Measurements from ENCODE around the gene ACTR6. TPM values are rescaled to one million over a fixed set of nuclear protein-coding genes. Genes with fewer than 3 reads are reported as not detected.

ACTR6 gene
- total and polyA plus RNA-seq, 9 of the 15 experiments (the other 6 are each of a cell fraction or from before 2014, with no cell fraction given) = 26.1 to 109 (median 70.9) TPM

- TF ChIP-seq CHD7 (IDR thresholded peaks at IDR 0.05; ENCODE audit: low read depth, low read length) (no peak), NCOA4 (IDR thresholded peaks at IDR 0.05; ENCODE audit: partially characterized antibody) (no peak), ILK (tag; IDR thresholded peaks at IDR 0.05; ENCODE audit: borderline replicate concordance, low read depth) (no peak), IRF1 (CRISPR knock-in tag; IDR thresholded peaks at IDR 0.05; ENCODE audit: borderline replicate concordance) (no peak), GABPB1 (CRISPR knock-in tag; IDR thresholded peaks at IDR 0.05) (peak; percentile 93), RERE (CRISPR knock-in tag; IDR thresholded peaks at IDR 0.05; ENCODE audit: borderline replicate concordance) (no peak), CCNT2 (IDR thresholded peaks at IDR 0.05; ENCODE audit: borderline replicate concordance, extremely low read depth, insufficient read length, low read depth, low read length) (no peak), ZNF764 (CRISPR knock-in tag; IDR thresholded peaks at IDR 0.05; ENCODE audit: low read depth) (no peak)
These were observed 66.4 kb downstream of the ACTR6 start, which contains the start of the genes DEPDC4 and SCYL2 (continued) for GRCh38 chr12:100266835-100267602.

All from K562 (cell line).